GM12878 (cell line): ENCODE data around the gene HOXC9. TPM values are rescaled to one million over a fixed set of nuclear protein-coding genes. Genes with fewer than 3 reads are reported as not detected.

Experiments used
- ATAC-seq: fragments of 200-7000 bp; cut with Tn5 transposase; 3 replicates; pipeline ENCODE4 v1.9.1; 2020; ENCODE audit warnings: mild to moderate bottlenecking, moderate library complexity
- BruUV-seq: library from RNA; stranded (reverse); fragments of 400-500 nt; replicated peaks from 2 replicates; lab custom pipeline; 2021; lab: Mats Ljungman, UMichigan
- CTCF ChIA-PET: fragments of 300-600 bp; sonication (Branson Sonifier 250); formaldehyde crosslinking; extraction: SDS; loops from one replicate; lab custom pipeline; 2021; ENCODE audit warnings: inconsistent platforms; lab: Yijun Ruan, JAX
- POLR2A ChIA-PET: fragments of 350-600 bp; formaldehyde crosslinking; extraction: SDS; loops from one replicate; lab custom pipeline; 2021; ENCODE audit warnings: inconsistent platforms; lab: Charles Lee
- RAD21 ChIA-PET: fragments of 300-600 bp; sonication (Branson Sonifier 250); formaldehyde crosslinking; loops from one replicate; lab custom pipeline; 2023; ENCODE audit warnings: antibody characterized with exemption; ENCODE audit not compliant: unreplicated experiment; lab: Charles Lee
- SMC1A ChIA-PET: fragments of 300-600 bp; sonication (Branson Sonifier 250); formaldehyde crosslinking; loops from one replicate; lab custom pipeline; 2023; ENCODE audit not compliant: unreplicated experiment, uncharacterized antibody; lab: Charles Lee
- DNase-seq: peaks from one replicate; pipeline ENCODE4 v3.0.0-alpha.2; 2011; ENCODE audit warnings: low read depth, low spot score
- FAIRE-seq: peaks from 3 replicates; lab custom pipeline; 2011; peaks lifted over from hg19 to GRCh38; lab: Jason Lieb, UNC
- H2AFZ ChIP-seq: 2 replicates; pipeline ENCODE4 v1.6.0; 2011; ENCODE audit warnings: low read depth, low read length, control low read depth; ENCODE audit not compliant: control insufficient read depth
- H3K27ac ChIP-seq: 2 replicates; pipeline ENCODE4 v1.5.1; 2011; ENCODE audit warnings: control low read depth; ENCODE audit not compliant: control insufficient read depth, insufficient read depth
- H3K27me3 ChIP-seq, 2 experiments: replicated peaks in 1 of 2; 2 replicates each; pipeline versions ENCODE4 v1.6.0 to v1.6.1; 2011; ENCODE audit warnings: low read length in 1 of 2; ENCODE audit not compliant: control insufficient read depth in 2 of 2, insufficient read depth in 2 of 2
- H3K36me3 ChIP-seq, 2 experiments: 2 replicates each; pipeline ENCODE4 v1.5.1; 2011; ENCODE audit warnings: low read length in 1 of 2; ENCODE audit not compliant: control insufficient read depth in 2 of 2, insufficient read depth in 2 of 2
- H3K4me1 ChIP-seq: 2 replicates; pipeline ENCODE4 v1.6.1; 2011; ENCODE audit warnings: mild to moderate bottlenecking, low read length, moderate library complexity, mixed read lengths; ENCODE audit not compliant: control insufficient read depth, insufficient read depth
- H3K4me2 ChIP-seq: 2 replicates; pipeline ENCODE4 v1.6.0; 2011; ENCODE audit warnings: control low read depth; ENCODE audit not compliant: control insufficient read depth, insufficient read depth
- H3K4me3 ChIP-seq: fragments of 200-600 bp; sonication (generic); 2 replicates; pipeline ENCODE4 v1.5.1; 2016
- H3K79me2 ChIP-seq: 2 replicates; pipeline ENCODE4 v1.6.0; 2011; ENCODE audit warnings: low read length; ENCODE audit not compliant: control insufficient read depth, insufficient read depth
- H3K9ac ChIP-seq: 2 replicates; pipeline ENCODE4 v1.8.0; 2011; ENCODE audit warnings: low read length, control low read depth, mixed read lengths; ENCODE audit not compliant: control insufficient read depth, insufficient read depth
- H3K9me3 ChIP-seq: replicated peaks from 3 replicates; pipeline ENCODE4 v1.5.1; 2011; ENCODE audit warnings: mild to moderate bottlenecking, low read length; ENCODE audit not compliant: control insufficient read depth, insufficient read depth
- H4K20me1 ChIP-seq: 2 replicates; pipeline ENCODE4 v1.6.0; 2011; ENCODE audit not compliant: control insufficient read depth, insufficient read depth
- MXI1 ChIP-seq: fragments of 150-350 bp; IDR thresholded peaks from 2 replicates; pipeline ENCODE4 v1.6.1; 2011; ENCODE audit warnings: low read depth, mild to moderate bottlenecking, inconsistent platforms, low read length, improper control_type of control experiment
- NFYB ChIP-seq: IDR thresholded peaks from 2 replicates; pipeline ENCODE4 v1.6.1; 2011; ENCODE audit warnings: low read depth, mild to moderate bottlenecking, low read length, improper control_type of control experiment, moderate library complexity; ENCODE audit not compliant: insufficient read depth
- RAD51 ChIP-seq: fragments of 450-650 bp; IDR thresholded peaks from 2 replicates; pipeline ENCODE4 v1.6.1; 2016; ENCODE audit warnings: moderate library complexity, mild to moderate bottlenecking, inconsistent platforms
- WGBS: methylation state at CpG from one replicate; pipeline ENCODE4 v1.1.6; 2016; ENCODE audit warnings: low lambda C conversion rate; ENCODE audit not compliant: insufficient replicate concordance, insufficient coverage; ENCODE audit errors: missing lambda C conversion rate; 5-methylcytosine and 5-hydroxymethylcytosine counted together
- in situ Hi-C: fragments of 300-500 bp; cut with MboI; formaldehyde crosslinking; loops from 9 replicates; pipeline ENCODE4 v1.14.3; 2018; ENCODE audit warnings: mixed read lengths
- intact Hi-C: fragments of 100-400 bp; cut with micrococcal nuclease; formaldehyde crosslinking; loops from one replicate; pipeline ENCODE4 v1.14.2; 2022; ENCODE audit not compliant: unreplicated experiment
- polyA plus RNA-seq, 11 experiments: library from polyadenylated mRNA; depleted of rRNA in 4 of 11; unstranded in 6 of 11; stranded (reverse) in 5 of 11; fragments of >200 nt; fragmentation: Nextera tagmentation in 4 of 11; fragmentation: Illumina TruSeq in 1 of 11; extraction: Ambion mirVana in 4 of 11; extraction: Trizol in 1 of 11; gene quantifications; 1 replicate in 1 of 11; 2 replicates in 10 of 11; pipeline versions ENCODE4 v1.2.1 to v1.2.3, GENCODE V29; 2011 to 2016; ENCODE audit warnings: inconsistent platforms in 2 of 11, missing spikeins in 2 of 11, low read depth in 1 of 11
- total RNA-seq, 4 experiments: library from RNA; depleted of rRNA in 3 of 4; stranded (reverse); fragments of >200 nt in 3 of 4; fragmentation: Illumina TruSeq in 1 of 4; extraction: Trizol in 1 of 4; gene quantifications; 2 replicates each; pipeline versions ENCODE4 v1.2.1 to v1.2.3, GENCODE V29; 2013 to 2021
- TF ChIP-seq, protein P1 (sequence below): IDR thresholded peaks from 2 replicates; pipeline ENCODE4 v1.6.1; 2011; ENCODE audit warnings: low read depth, low read length, improper control_type of control experiment, borderline replicate concordance
- TF ChIP-seq, protein P2 (sequence below): fragments of 450-650 bp; conservative IDR thresholded peaks from 2 replicates; pipeline ENCODE4 v1.6.1; 2017; ENCODE audit warnings: mild to moderate bottlenecking, moderate library complexity
- TF ChIP-seq, protein P3 (sequence below): IDR thresholded peaks from 2 replicates; pipeline ENCODE4 v1.6.1; 2011; ENCODE audit warnings: borderline replicate concordance, low read depth, mild to moderate bottlenecking, moderate library complexity, mixed read lengths, low read length; ENCODE audit not compliant: insufficient read depth; ENCODE audit errors: extremely low read length

Gene HOXC9
- total and polyA plus RNA-seq, 10 of the 15 experiments (the other 5 are each of a cell fraction or from before 2014, with no cell fraction given), result not detected

DNA sequence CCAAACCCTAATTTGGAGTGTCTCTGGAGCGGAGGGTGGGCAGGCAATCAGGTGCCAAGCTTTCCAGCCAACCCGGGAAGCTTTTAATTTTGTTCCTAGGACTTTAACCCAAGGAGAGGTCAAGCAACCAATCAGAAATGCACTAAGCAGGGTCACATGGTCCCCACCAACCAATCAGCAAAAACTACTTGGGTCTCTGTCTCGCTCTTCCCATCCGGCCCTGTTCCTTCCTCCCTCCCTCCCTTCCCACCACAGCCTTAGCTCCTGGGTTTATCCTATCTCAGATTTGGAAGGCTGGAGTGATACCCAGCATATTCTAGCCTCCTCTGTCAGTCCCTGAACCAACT lies 40.2 kb downstream of the HOXC9 start:
- RAD21 ChIA-PET, result interaction anchor here (1.0 to 4.2 kb wide), 4 partner anchors 8 to 151 kb away, joined by 3 to 18 read pairs (median 4); partner anchors contain the start of genes HOXC4 and HOXC5
- WGBS, result 24% methylated on average over 4 of the region's 4 CpGs
- TF ChIP-seq, protein P1, sequence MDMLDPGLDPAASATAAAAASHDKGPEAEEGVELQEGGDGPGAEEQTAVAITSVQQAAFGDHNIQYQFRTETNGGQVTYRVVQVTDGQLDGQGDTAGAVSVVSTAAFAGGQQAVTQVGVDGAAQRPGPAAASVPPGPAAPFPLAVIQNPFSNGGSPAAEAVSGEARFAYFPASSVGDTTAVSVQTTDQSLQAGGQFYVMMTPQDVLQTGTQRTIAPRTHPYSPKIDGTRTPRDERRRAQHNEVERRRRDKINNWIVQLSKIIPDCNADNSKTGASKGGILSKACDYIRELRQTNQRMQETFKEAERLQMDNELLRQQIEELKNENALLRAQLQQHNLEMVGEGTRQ, result peak; percentile 2; the same call in 1 of the 2 replicates
- TF ChIP-seq, protein P2, sequence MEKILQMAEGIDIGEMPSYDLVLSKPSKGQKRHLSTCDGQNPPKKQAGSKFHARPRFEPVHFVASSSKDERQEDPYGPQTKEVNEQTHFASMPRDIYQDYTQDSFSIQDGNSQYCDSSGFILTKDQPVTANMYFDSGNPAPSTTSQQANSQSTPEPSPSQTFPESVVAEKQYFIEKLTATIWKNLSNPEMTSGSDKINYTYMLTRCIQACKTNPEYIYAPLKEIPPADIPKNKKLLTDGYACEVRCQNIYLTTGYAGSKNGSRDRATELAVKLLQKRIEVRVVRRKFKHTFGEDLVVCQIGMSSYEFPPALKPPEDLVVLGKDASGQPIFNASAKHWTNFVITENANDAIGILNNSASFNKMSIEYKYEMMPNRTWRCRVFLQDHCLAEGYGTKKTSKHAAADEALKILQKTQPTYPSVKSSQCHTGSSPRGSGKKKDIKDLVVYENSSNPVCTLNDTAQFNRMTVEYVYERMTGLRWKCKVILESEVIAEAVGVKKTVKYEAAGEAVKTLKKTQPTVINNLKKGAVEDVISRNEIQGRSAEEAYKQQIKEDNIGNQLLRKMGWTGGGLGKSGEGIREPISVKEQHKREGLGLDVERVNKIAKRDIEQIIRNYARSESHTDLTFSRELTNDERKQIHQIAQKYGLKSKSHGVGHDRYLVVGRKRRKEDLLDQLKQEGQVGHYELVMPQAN, result no peak
- TF ChIP-seq MXI1 (no peak), NFYB (peak; percentile 82), RAD51 (peak; percentile 45; the same call in 1 of the 2 replicates)
- TF ChIP-seq, protein P3, sequence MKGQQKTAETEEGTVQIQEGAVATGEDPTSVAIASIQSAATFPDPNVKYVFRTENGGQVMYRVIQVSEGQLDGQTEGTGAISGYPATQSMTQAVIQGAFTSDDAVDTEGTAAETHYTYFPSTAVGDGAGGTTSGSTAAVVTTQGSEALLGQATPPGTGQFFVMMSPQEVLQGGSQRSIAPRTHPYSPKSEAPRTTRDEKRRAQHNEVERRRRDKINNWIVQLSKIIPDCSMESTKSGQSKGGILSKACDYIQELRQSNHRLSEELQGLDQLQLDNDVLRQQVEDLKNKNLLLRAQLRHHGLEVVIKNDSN, result peak; percentile 66
- TF ChIP-seq, all 136 proteins: peak for 4
- no peaks in the 10 kb centered on the region for H4K20me1 ChIP-seq
- peaks cover 1 to 7% of the 10 kb centered on the region in 2 experiments; a peak in 2 of 4 replicates for H3K27me3 ChIP-seq
- POLR2A ChIA-PET, result no interaction called here
- no TSS peak for BruUV-seq
- no peak overlapping the region for H3K4me2 ChIP-seq
- no peak for DNase-seq
- H3K4me3 ChIP-seq, result no peak overlapping the region
- no peaks in the 10 kb centered on the region for H3K79me2 ChIP-seq
- in situ Hi-C loops, result no loop called here
- CTCF ChIA-PET, result interaction anchor here (1.3 to 1.7 kb wide), 4 partner anchors 8 to 175 kb away, joined by 4 to 6 read pairs (median 4); partner anchors contain the start of gene HOXC5
- FAIRE-seq, result no peak
- ATAC-seq, result peak; percentile 41; the same call in 2 of the 3 replicates
- H3K9me3 ChIP-seq, result no peaks in the 10 kb centered on the region; the same call in 2 of the 3 replicates
- H3K36me3 ChIP-seq, result no peaks in the 10 kb centered on the region
- no peak overlapping the region for H3K27ac ChIP-seq
- no peaks in the 10 kb centered on the region for H3K4me1 ChIP-seq
- intact Hi-C loops, result no loop called here
- no peak overlapping the region for H2AFZ ChIP-seq
- SMC1A ChIA-PET, result interaction anchor here (1.0 to 2.7 kb wide), 4 partner anchors 10 to 150 kb away, joined by 3 to 9 read pairs (median 3); partner anchors contain the start of genes HOXC4 and HOXC6
- no peak overlapping the region for H3K9ac ChIP-seq
